Spleen (tissue), 13 donors: Measurements from ENCODE around the gene PRR16. TPM values are rescaled to one million over a fixed set of nuclear protein-coding genes. Genes with fewer than 3 reads are reported as not detected.
"Not testable (repeated sequence)": the region's sequence is repeated elsewhere in the genome, so short reads cannot be mapped to it uniquely, and the experiment has no call there.

Experiments used
- DNase-seq: peaks from one replicate; pipeline ENCODE4 v3.0.0-alpha.2; 2020
- H3K27ac ChIP-seq, 8 donors: fragments of 200-600 bp; sonication (generic) in 7 of 8; 1 replicate in 4 of 8; 2 replicates in 4 of 8; pipeline versions ENCODE4 v1.5.0 to v1.8.0; 2016 to 2021; ENCODE audit warnings: inconsistent platforms in 4 of 8, mild to moderate bottlenecking in 4 of 8, moderate library complexity in 1 of 8
- H3K27me3 ChIP-seq, 7 donors: fragments of 200-600 bp; sonication (generic) in 6 of 7; replicated peaks in 1 of 7; 1 replicate in 4 of 7; 2 replicates in 3 of 7; pipeline versions ENCODE4 v1.5.0 to v1.8.0; 2016 to 2021; ENCODE audit warnings: inconsistent platforms in 3 of 7, mild to moderate bottlenecking in 1 of 7
- H3K36me3 ChIP-seq, 6 donors: fragments of 200-600 bp; sonication (generic) in 5 of 6; 1 replicate in 4 of 6; 2 replicates in 2 of 6; pipeline versions ENCODE4 v1.5.0 to v1.8.0; 2016 to 2021; ENCODE audit warnings: inconsistent platforms in 2 of 6
- H3K4me1 ChIP-seq, 6 donors: fragments of 200-600 bp; sonication (generic) in 5 of 6; 1 replicate in 3 of 6; 2 replicates in 3 of 6; pipeline versions ENCODE4 v1.5.0 to v1.8.0; 2016 to 2021; ENCODE audit warnings: inconsistent platforms in 3 of 6
- H3K4me3 ChIP-seq, 8 donors: fragments of 200-600 bp; sonication (generic) in 7 of 8; 1 replicate in 4 of 8; 2 replicates in 4 of 8; pipeline versions ENCODE4 v1.5.0 to v1.8.0; 2016 to 2021; ENCODE audit warnings: inconsistent platforms in 4 of 8, mild to moderate bottlenecking in 4 of 8, moderate library complexity in 2 of 8
- H3K9me3 ChIP-seq, 8 donors: fragments of 200-600 bp; sonication (generic) in 7 of 8; 1 replicate in 4 of 8; 2 replicates in 4 of 8; pipeline versions ENCODE4 v1.5.0 to v1.8.0; 2016 to 2021; ENCODE audit warnings: inconsistent platforms in 4 of 8
- POLR2A ChIP-seq, 3 donors: fragments of 450-650 bp; IDR thresholded peaks; one replicate each; pipeline ENCODE4 v1.5.1; 2017; ENCODE audit warnings: antibody characterized with exemption in 3 of 3, mild to moderate bottlenecking in 1 of 3
- POLR2AphosphoS5 ChIP-seq, 3 donors: sonication (generic); formaldehyde crosslinking; IDR thresholded peaks; one replicate each; pipeline ENCODE4 v1.5.1; 2017; ENCODE audit warnings: antibody characterized with exemption in 3 of 3
- WGBS, 5 donors: extraction: QIAGEN DNeasy Blood & Tissue Kit in 3 of 5; methylation state at CpG; one replicate each; pipeline versions ENCODE4 v1.1.5 to v1.1.7; 2013 to 2018; 5-methylcytosine and 5-hydroxymethylcytosine counted together
- intact Hi-C: fragments of 100-400 bp; cut with DNase I; formaldehyde crosslinking; loops from one replicate; pipeline ENCODE4 v1.15.0; 2023; ENCODE audit warnings: low total_unique reads
- long read RNA-seq, 2 donors: transcript quantifications; one replicate each; lab custom pipeline, GENCODE V29; 2026
- polyA plus RNA-seq, 3 donors: library from polyadenylated mRNA; stranded (reverse); fragments of 200-250 nt; gene quantifications; one replicate each; pipeline ENCODE4 v1.2.1, GENCODE V29; 2013
- total RNA-seq, 7 donors: library from RNA; depleted of rRNA in 3 of 7; stranded (reverse); fragments of >200 nt in 3 of 7; fragmentation: NEBNext Ultra II Directional in 4 of 7; extraction: Animal tissue kit (Norgen Biotek cat#: 25700) in 4 of 7; gene quantifications; one replicate each; pipeline versions ENCODE4 v1.1.0 to v1.2.1, GENCODE V29; 2016 to 2021
- TF ChIP-seq, protein P1 (sequence below), 11 experiments: fragments of 200-600 bp in 7 of 11; fragments of 450-650 bp in 4 of 11; sonication (generic) in 4 of 11; IDR thresholded peaks in 8 of 11; conservative IDR thresholded peaks in 3 of 11; 1 replicate in 7 of 11; 2 replicates in 4 of 11; pipeline versions ENCODE4 v1.4.0 to v1.8.0; 2016 to 2021; ENCODE audit warnings: antibody characterized with exemption in 11 of 11, inconsistent platforms in 4 of 11, mild to moderate bottlenecking in 1 of 11
- donor health status: healthy with polysubstance abuse.
- donor health status: DM: no; HTN: no; CAD: no; lungs with moderate emphysema.
- donor health status: DM: no; HTN: no; CAD: no.
- donor health status: Bipolar disorder and iron deficiency.
- donor health status: healthy.
- donor health status: DM: no; HTN: no; CAD: no.
- donor health status: DM: yes; HTN: yes; CAD: no.

PRR16 gene
- 1 to 10 TPM; 1.3 to 4.5 (median 3.0) TPM for total RNA-seq
- 1 to 10 TPM in 2 of 3 donors, under 1 TPM in 1; 0.61 to 1.7 (median 1.1) TPM for polyA plus RNA-seq
- long read RNA-seq, donor 1, partial matches to known transcripts, result 10 of 10 reads
- long read RNA-seq, donor 1, other reads (novel, unspliced or antisense), result 0 of 10 reads
- long read RNA-seq, donor 2, result 0 reads

DNA sequence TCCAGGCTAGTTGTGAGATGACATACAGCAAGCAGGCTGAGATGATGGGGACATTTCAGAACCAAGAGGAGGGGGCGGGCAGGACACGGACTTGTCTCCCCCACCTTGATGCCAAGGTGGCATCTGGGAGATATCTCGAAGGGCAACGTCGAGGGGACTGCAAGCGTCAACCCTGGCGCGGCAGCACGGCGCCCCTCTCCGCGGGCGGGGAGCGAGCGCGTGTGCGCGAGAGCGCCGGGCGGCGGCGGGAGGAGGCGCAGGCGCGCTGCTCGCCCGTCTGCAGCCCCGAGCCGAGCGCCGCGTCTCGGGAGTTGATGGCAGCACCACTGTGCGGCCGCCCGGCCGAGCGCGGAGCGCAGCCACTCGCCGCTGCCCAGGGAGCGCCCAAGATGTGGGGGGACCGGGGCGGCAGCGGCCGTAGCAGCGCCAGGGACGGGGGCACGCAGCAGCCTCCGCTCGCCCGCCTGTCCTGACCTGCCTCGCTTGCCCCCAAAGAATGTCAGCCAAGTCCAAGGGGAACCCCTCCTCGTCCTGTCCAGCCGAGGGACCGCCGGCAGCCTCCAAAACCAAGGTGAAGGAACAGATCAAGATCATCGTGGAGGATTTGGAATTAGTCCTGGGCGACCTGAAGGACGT is at the start of gene PRR16:
PRR16 (plus strand) TSS at position 310 of the 636 bp plus-strand sequence.
- Histone ChIP-seq H3K36me3 (no peaks in the 10 kb centered on the region), H3K27ac (peak within 1 kb of the TSS in 7 of 8 donors; percentile 25 to 70 (median 45)), H3K9me3 (no peaks in the 10 kb centered on the region), H3K4me1 (peaks cover 0 to 35% (median 29%) of the 10 kb centered on the region in 6 donors), H3K27me3 (peaks cover 0 to 35% (median 21%) of the 10 kb centered on the region in 7 donors), H3K4me3 (peak within 1 kb of the TSS; percentile 18 to 73 (median 44))
- DNase-seq, result peak; percentile 85
- TF ChIP-seq POLR2A (IDR thresholded peaks at IDR 0.05) (no peak), POLR2AphosphoS5 (IDR thresholded peaks at IDR 0.05) (peak in 1 of 3 donors; percentile 50)
- TF ChIP-seq, protein P1, sequence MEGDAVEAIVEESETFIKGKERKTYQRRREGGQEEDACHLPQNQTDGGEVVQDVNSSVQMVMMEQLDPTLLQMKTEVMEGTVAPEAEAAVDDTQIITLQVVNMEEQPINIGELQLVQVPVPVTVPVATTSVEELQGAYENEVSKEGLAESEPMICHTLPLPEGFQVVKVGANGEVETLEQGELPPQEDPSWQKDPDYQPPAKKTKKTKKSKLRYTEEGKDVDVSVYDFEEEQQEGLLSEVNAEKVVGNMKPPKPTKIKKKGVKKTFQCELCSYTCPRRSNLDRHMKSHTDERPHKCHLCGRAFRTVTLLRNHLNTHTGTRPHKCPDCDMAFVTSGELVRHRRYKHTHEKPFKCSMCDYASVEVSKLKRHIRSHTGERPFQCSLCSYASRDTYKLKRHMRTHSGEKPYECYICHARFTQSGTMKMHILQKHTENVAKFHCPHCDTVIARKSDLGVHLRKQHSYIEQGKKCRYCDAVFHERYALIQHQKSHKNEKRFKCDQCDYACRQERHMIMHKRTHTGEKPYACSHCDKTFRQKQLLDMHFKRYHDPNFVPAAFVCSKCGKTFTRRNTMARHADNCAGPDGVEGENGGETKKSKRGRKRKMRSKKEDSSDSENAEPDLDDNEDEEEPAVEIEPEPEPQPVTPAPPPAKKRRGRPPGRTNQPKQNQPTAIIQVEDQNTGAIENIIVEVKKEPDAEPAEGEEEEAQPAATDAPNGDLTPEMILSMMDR (IDR thresholded peaks at IDR 0.05 in 8 of 11, conservative IDR thresholded peaks at IDR 0.05 in 3 of 11), result peak in 5 of 11 experiments; percentile 16 to 52 (median 18)
- WGBS, 5 donors, result 0 to 2% (median 1%) methylated on average over 8 to 62 of the region's 62 CpGs
- intact Hi-C loops, result no loop called here

DNA sequence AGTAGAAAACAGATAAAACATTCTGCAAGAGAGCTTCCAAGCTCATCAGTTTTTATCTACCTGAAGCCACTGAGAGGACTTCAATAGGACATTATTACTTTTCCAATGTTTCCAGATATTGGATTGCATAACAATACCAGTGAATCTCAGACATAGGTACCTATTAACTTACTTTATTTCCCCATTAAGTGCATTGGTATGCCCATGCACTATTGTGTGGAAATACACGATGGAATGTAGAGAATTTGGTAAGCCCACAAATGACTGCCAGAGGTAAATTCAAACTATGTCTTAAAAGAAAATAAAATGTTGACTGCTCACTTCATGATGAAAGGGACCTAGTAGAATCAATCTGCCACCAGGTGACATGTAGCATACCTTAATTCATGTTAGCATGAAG is 48.1 kb upstream of the PRR16 start:
- DNase-seq, result no peak
- H3K9me3 ChIP-seq, result peaks cover 0 to 5% (median 0%) of the 10 kb centered on the region in 8 donors
- H3K4me3 ChIP-seq, result no peak overlapping the region
- no peaks in the 10 kb centered on the region for H3K4me1 ChIP-seq
- intact Hi-C loops, result no loop called here
- H3K27me3 ChIP-seq, result no peaks in the 10 kb centered on the region
- TF ChIP-seq, protein P1 (IDR thresholded peaks at IDR 0.05 in 8 of 11, conservative IDR thresholded peaks at IDR 0.05 in 3 of 11), result no peak
- TF ChIP-seq POLR2A (IDR thresholded peaks at IDR 0.05) (no peak), POLR2AphosphoS5 (IDR thresholded peaks at IDR 0.05) (no peak)
- no peaks in the 10 kb centered on the region for H3K36me3 ChIP-seq
- no peak overlapping the region for H3K27ac ChIP-seq
- 84 to 88% (median 87%) methylated on average over 1 of the region's 1 CpG for WGBS, 5 donors

DNA sequence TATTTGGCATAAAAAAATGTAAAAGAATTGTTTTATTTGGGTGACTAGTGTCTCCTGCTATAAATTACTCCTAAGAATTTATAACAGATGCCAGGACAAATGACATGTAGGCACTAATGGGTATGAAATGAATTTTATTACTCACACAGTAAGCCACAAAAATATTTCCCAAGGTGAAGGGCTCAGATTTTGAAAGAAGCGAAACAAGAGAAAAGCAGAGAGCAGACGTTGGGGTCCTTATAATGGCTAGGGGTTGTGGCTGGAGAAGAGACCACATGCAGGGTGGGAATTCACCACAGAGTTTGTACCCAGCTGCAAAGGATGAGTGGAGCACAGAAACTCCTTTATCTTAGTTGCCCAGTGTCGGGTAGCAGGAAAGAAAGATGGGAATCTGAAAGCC is 45.0 kb upstream of the PRR16 start:
- Histone ChIP-seq H3K9me3 (no peaks in the 10 kb centered on the region), H3K27me3 (no peaks in the 10 kb centered on the region), H3K27ac (no peak overlapping the region), H3K36me3 (no peaks in the 10 kb centered on the region), H3K4me3 (no peak overlapping the region), H3K4me1 (no peaks in the 10 kb centered on the region)
- no peak for DNase-seq
- intact Hi-C loops, result no loop called here
- WGBS, 5 donors, result 59 to 70% (median 62%) methylated on average over 3 of the region's 3 CpGs
- no peak for TF ChIP-seq POLR2AphosphoS5 (IDR thresholded peaks at IDR 0.05)
- TF ChIP-seq POLR2A (IDR thresholded peaks at IDR 0.05), result no peak
- TF ChIP-seq, protein P1 (IDR thresholded peaks at IDR 0.05 in 8 of 11, conservative IDR thresholded peaks at IDR 0.05 in 3 of 11), result no peak

DNA sequence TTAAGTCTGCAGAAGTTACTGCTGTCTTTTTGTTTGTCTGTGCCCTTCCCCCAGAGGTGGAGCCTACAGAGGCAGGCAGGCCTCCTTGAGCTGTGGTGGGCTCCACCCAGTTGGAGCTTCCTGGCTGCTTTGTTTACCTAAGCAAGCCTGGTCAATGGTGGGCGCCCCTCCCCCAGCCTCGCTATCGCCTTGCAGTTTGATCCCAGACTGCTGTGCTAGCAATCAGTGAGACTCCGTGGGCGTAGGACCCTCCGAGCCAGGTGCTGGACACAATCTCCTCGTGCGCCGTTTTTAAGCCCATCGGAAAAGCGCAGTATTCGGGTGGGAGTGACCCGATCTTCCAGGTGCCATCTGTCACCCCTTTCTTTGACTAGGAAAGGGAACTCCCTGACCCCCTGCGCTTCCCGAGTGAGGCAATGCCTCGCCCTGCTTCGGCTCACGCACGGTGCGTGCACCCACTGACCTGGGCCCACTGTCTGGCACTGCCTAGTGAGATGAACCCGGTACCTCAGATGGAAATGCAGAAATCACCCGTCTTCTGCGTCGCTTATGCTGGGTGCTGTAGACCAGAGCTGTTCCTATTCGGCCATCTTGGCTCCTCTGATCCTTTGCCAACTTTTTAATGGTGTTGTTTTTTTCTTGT is 37.3 kb upstream of the PRR16 start:
- 93 to 96% (median 95%) methylated on average over 22 to 25 of the region's 25 CpGs for WGBS, 5 donors
- H3K36me3 ChIP-seq, H3K27me3 ChIP-seq, H3K4me1 ChIP-seq, intact Hi-C loops, H3K4me3 ChIP-seq, DNase-seq, H3K27ac ChIP-seq: not testable (repeated sequence)
- H3K9me3 ChIP-seq, result peaks cover 0 to 34% (median 11%) of the 10 kb centered on the region in 8 donors
